GM21447 (cell line): Measurements from ENCODE around the gene DHX30.
A peak's percentile ranks its signal among the peaks of the same experiment; 100 is the strongest.
"Not testable (repeated sequence)": the region's sequence is repeated elsewhere in the genome, so short reads cannot be mapped to it uniquely, and the experiment has no call there.

Source experiments
- ATAC-seq: cut with Tn5 transposase; IDR thresholded peaks from one replicate; pipeline ENCODE4 v1.9.1; 2021; ENCODE audit not compliant: unreplicated experiment

Gene DHX30

GRCh38 chr3:47802734-47803479, at the start of gene DHX30:
Gene DHX30, plus strand, starts transcription at chr3:47803138. Its CDS starts 7,546 bp downstream, at chr3:47810684.
- ATAC-seq, result peak; percentile 90

- no peak for ATAC-seq
Measured at GRCh38 chr3:47758261-47759025, 44.5 kb upstream of the DHX30 start.

GRCh38 chr3:47760207-47760606, 42.7 kb upstream of the DHX30 start:
- not testable (repeated sequence) for ATAC-seq

GRCh38 chr3:47761046-47761445, 41.9 kb upstream of the DHX30 start:
- ATAC-seq, result no peak

- no peak for ATAC-seq
Measured at GRCh38 chr3:47762233-47762632, 40.7 kb upstream of the DHX30 start.

- ATAC-seq, result no peak
Measured at GRCh38 chr3:47766186-47766585, 36.8 kb upstream of the DHX30 start.

- ATAC-seq, result no peak
Measured at GRCh38 chr3:47772047-47772446, 30.9 kb upstream of the DHX30 start.

GRCh38 chr3:47772788-47773187, 30.1 kb upstream of the DHX30 start:
- no peak for ATAC-seq

GRCh38 chr3:47778746-47779145, 24.2 kb upstream of the DHX30 start:
- ATAC-seq, result no peak

GRCh38 chr3:47780741-47781684, 21.9 kb upstream of the DHX30 start:
- peak; percentile 32 for ATAC-seq

GRCh38 chr3:47781685-47782445, 21.1 kb upstream of the DHX30 start, which contains the start of gene SMARCC1:
Gene SMARCC1, minus strand, starts transcription at chr3:47781893. Its CDS starts 96 bp downstream, at chr3:47781797.
- ATAC-seq, result peak; percentile 75

- no peak for ATAC-seq
Measured at GRCh38 chr3:47782446-47783308, 20.3 kb upstream of the DHX30 start.

GRCh38 chr3:47783673-47784072, 19.3 kb upstream of the DHX30 start:
- no peak for ATAC-seq

GRCh38 chr3:47791193-47791855, 11.6 kb upstream of the DHX30 start:
- no peak for ATAC-seq

- ATAC-seq, result no peak
Measured at GRCh38 chr3:47792699-47793098, 10.2 kb upstream of the DHX30 start.

- ATAC-seq, result no peak
Measured at GRCh38 chr3:47794544-47794943, 8.4 kb upstream of the DHX30 start.

- ATAC-seq, result no peak
Measured at GRCh38 chr3:47799733-47800132, 3.2 kb upstream of the DHX30 start.

GRCh38 chr3:47803480-47804025, 615 bp downstream of the DHX30 start:
- ATAC-seq, result no peak

GRCh38 chr3:47804577-47804976, 1.6 kb downstream of the DHX30 start:
- no peak for ATAC-seq
